ENCODE results near the gene GOLGA8T.
"Not testable (repeated sequence)": the region's sequence is repeated elsewhere in the genome, so short reads cannot be mapped to it uniquely, and the experiment has no call there.

GOLGA8T gene, protein sequence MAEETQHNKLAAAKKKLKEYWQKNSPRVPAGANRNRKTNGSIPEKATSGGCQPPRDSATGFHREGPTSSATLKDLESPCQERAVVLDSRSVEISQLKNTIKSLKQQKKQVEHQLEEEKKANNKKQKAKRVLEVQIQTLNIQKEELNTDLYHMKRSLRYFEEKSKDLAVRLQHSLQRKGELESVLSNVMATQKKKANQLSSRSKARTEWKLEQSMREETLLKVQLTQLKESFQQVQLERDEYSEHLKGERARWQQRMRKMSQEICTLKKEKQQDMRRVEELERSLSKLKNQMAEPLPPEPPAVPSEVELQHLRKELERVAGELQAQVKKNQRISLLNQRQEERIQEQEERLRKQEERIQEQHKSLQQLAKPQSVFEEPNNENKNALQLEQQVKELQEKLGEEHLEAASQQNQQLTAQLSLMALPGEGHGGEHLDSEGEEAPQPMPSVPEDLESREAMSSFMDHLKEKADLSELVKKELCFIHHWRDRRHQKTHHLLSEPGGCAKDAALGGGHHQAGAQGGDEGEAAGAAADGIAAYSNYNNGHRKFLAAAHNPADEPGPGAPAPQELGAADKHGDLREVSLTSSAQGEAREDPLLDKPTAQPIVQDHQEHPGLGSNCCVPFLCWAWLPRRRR

DNA sequence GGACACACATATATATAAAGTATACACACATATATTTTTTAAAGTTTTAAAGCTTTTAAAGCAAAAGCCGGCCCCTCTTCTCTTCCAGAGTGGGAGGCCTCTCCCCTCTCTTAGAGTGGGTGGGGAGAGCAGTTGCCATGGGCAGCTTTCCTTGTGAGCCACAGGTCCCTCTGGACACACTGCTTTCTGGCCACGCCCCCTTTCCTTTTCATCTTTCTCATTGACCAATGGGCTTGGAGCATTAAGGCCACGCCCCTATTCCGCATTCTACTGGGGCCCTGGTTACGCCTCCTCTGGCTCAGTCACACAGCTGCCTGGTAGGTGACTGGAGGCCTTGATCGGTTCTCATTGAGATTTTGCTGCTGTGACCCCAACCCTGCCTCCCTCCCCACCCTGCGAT, at the start of gene GOLGA8T:
Gene GOLGA8T, plus strand, starts transcription at position 301 of the 400 bp plus-strand sequence. Its CDS starts 98 bp downstream, at position 399.
- DNase-seq (ENCODE audit: low read depth in 2 of 2, low spot score in 1 of 2), result not testable (repeated sequence)

DNA sequence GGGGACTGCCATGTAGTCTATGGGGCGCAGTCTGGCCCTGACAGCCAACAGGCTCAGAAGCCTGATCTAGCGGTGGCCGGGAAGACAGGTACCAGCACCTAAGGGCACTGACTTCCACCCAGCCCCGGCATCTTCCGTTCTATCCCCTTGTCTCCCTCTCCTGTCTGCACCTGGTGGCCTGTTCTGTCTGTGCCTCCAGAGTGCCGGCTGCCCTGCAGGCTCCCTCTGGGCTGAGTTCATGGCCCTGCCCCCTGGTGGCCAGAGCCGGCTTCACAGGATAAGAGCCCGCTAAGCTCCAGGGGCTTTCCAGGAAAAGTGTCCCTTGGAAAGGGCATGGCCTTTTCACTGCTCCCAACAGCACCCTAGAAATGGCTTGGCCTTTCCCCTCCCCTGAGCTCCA, 37.0 kb upstream of the GOLGA8T start:
- not testable (repeated sequence) for DNase-seq (ENCODE audit: low read depth in 2 of 2, low spot score in 1 of 2)

DNA sequence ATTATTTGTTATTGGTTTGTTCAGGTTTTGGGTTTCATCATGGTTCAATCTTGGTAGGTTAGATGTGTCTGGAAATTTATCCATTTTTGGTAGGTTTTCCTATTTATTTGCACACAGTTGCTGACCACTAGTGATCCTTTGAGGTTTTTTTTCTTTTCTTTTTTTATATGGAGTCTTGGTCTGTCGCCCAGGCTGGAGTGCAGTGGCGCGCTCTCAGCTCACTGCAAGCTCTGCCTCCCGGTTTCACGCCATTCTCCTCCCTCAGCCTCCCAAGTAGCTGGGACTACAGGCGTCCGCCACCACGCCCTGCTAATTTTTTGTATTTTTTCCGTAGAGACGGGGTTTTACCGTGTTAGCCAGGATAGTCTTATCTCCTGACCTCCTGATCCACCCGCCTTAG, 32.0 kb upstream of the GOLGA8T start:
- DNase-seq (ENCODE audit: low read depth in 2 of 2, low spot score in 1 of 2), result not testable (repeated sequence)

DNA sequence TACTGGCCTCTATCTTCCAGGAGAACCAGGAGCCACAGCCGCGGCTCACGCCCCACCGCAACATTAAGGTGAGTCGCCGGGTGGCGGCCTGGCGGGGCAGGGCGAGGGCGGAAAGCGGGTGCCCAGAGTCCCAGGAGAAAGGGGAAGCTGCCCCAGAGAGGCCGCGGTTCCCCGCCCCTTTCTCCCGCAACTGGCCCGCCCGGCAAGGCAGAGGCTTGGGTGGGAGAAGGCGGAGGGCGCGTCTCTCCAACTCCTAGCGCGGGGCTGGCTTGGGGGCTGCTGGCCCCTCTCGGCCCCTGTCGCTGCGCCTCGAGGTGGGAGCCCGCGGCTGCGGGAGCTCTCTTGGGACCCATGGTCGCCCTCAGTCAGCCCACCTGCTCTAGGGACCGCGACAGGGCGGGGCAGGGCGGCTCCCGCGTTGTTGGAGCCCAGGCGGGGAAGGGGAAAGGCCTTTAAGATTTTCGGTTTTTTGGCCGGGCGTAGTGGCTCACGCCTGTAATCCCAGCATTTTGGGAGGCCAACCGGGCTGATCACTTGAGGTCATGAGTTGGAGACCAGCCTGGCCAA, 30.8 kb upstream of the GOLGA8T start:
- DNase-seq (ENCODE audit: low read depth in 2 of 2, low spot score in 1 of 2), result not testable (repeated sequence)

DNA sequence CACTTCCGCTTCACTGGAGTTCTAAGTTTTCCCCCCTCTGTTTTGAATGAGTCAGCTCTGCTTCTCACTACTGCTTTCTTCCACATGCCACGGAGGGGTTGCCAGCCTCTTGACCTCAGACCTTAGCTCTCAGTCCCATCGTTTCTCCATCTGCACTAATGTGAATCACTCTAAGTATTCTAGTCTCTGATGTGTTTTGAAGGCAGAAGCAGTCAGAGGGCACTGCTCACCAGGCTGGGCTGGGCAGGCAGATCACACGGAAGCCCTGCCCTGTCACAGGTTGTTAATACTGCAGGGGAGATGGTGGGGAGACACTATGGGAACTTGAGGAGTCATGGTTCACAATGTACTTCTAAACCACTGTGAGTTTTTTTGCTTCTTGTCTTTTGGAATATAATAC, 24.3 kb upstream of the GOLGA8T start:
- DNase-seq (ENCODE audit: low read depth in 2 of 2, low spot score in 1 of 2), result not testable (repeated sequence)

DNA sequence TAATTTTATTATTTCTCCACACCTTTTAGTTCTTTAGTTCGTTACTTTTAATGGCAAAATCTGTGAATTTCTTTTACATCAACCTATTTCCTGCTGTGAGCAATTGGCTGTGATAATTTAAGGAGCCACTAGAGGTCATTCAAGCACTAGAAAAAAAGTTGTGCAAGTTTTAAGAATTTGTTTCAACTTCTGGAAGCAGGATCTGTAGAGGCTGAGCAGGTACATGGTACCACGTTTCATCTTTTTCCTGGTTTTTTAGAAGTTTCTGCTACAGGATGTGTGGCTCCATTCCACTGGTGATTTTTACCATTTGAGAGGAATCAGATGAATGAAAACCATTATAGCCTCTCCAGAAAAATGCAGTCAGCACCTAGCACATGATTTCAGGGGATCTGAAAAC, 4.8 kb upstream of the GOLGA8T start:
- not testable (repeated sequence) for DNase-seq (ENCODE audit: low read depth in 2 of 2, low spot score in 1 of 2)

DNA sequence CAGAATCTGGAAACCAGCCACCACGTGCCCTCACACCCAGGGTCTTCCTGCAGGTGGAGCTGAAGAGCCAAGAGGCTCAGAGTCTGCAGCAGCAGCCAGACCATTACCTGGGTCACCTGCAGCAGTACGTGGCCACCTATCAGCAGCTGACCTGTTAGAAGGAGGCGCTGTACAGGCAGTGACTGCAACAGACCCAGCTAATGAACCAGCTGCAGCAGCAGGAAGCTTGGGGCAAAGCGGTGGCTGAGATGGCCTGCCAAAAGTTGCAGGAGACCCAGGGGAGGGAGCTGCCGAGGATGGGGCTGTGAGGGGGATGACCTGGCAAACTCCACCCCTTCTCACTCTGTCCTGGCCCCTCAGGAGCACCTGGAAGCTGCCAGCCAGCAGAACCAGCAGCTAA, 8.4 kb downstream of the GOLGA8T start:
- not testable (repeated sequence) for DNase-seq (ENCODE audit: low read depth in 2 of 2, low spot score in 1 of 2)

DNA sequence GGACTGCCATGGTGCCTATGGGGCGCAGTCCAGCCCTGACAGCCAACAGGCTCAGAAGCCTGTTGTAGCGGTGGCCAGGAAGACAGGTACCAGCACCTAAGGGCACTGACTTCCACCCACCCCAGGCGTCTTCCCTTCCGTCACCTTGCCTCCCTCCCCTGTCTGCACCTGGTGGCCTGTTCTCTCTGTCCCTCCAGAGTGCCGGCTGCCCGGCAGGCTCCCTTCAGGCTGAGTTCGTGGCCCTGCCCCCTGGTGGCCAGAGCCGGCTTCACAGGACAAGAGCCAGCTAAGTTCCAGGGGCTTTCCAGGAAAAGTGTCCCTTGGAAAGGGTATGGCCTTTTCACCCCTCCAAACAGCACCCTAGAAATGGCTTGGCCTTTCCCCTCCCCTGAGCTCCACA, 15.0 kb downstream of the GOLGA8T start:
- not testable (repeated sequence) for DNase-seq (ENCODE audit: low read depth in 2 of 2, low spot score in 1 of 2)

DNA sequence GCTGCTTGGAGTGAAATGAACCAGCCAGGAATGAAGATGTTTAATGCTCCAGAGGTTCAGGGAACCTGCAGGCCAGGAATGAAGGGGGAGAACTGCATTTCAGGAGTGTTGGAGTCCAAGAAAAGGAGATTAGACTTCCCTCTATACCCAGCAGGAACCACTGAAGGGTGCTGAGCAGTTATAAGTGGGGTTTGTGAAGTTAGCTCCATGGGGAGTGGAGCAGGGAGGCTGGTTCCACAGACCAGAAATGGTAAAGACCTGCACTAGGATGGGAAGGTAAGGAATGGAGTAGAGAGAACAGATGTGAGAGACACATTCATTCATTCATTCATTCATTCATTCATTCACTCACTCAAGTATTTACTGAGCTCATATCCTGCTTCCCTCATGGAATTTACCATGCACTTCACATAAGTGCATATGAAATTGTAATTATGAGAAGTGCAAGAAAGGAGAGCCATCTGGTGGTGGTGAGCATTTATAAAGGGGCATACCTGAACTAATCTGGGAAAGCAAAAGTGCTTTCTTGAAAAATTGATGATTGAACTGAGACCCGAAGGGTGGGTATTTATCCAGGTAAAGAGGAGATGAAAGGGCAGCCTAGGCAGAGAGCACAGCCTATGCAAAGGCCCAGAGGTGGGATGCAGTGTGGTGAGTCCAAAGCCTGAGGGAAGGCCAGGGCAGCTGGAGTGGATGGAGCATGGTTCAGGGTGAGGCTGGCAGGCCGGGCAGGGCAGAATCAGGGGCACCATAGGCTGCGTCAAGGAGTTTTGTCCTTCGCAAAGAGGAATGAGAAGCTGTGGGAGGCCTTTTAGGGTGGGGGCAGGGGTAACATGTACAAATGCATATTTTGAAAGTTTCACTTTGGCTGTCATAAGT, 27.9 kb downstream of the GOLGA8T start:
- not testable (repeated sequence) for DNase-seq (ENCODE audit: low read depth in 2 of 2, low spot score in 1 of 2)

DNA sequence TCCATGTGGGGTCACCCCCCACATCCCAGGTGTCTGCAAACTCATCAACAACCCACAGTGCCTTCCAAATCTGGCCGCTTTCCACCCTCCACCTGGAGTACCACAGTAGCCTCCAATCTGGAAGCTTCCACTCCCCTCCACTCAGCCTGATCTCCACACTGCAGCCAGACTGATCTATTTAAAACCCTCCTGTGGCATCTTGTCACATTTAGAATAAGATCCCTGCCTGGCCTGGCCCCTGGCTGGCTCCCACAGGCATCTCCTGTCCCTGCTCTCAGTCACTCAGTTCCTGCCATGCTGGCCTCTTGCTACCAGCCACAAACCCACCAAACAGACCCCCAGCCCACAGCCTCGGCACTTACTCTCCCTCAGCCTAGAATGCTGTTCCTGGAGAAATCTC, 28.9 kb downstream of the GOLGA8T start:
- DNase-seq (ENCODE audit: low read depth in 2 of 2, low spot score in 1 of 2), result not testable (repeated sequence)

DNA sequence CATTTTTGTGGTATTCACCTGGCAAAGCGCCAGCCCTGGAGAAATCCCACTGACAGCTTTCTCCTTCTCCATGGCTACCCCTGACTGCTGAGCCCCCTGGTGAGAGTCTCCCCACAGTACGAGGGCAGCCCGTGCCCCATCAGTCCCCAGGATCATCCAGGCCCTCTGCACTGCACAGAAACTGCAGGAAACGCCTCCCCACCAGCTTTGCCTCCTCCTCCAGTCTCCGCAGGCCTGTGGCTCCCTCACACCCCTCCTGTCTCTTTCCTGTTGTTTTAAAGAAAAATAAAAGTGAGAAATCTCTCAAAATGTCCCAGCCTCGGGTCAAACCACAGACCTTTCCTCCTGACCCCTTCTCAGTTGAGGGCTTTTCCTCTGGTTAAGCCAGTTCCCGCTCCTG, 29.4 kb downstream of the GOLGA8T start:
- not testable (repeated sequence) for DNase-seq (ENCODE audit: low read depth in 2 of 2, low spot score in 1 of 2)

DNA sequence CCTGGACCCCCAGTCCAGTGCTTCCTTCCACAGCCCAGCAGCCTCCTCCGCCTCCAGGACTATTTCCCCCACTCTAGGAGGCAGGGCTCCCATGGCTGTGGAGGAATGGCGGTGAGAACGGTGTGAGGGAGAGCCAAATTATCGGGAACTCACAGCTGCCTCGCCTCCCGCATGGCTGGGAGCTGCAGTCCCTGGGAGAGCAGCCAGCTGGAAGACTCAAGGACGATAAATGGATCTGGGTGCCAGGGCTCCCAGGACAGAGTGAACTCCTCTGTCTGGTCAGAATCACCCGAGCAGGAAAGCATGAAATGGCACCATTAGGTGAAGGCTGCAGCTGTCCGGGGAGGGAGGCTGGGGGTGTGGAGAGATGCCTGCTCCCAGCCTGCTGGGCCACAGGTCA, 32.6 kb downstream of the GOLGA8T start:
- not testable (repeated sequence) for DNase-seq (ENCODE audit: low read depth in 2 of 2, low spot score in 1 of 2)

DNA sequence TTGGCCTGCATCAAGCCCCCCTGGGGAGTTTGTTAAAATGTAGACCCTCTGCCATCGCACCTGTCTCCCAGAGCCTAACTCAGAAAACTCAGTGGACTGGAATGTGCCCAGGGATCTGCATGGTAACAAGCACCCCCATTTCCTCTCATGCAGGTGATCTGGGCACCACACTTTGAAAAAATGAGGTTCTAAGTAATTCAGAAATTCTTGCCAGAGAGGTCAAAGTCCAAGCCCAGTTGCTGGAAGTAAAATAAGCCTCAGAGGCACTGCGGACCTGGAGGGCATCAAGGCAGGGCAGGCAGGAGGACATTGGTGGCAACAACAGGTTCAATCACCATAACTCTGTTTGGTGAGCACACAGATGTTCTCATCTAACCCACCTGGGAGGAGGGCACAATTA, 33.0 kb downstream of the GOLGA8T start:
- not testable (repeated sequence) for DNase-seq (ENCODE audit: low read depth in 2 of 2, low spot score in 1 of 2)

DNA sequence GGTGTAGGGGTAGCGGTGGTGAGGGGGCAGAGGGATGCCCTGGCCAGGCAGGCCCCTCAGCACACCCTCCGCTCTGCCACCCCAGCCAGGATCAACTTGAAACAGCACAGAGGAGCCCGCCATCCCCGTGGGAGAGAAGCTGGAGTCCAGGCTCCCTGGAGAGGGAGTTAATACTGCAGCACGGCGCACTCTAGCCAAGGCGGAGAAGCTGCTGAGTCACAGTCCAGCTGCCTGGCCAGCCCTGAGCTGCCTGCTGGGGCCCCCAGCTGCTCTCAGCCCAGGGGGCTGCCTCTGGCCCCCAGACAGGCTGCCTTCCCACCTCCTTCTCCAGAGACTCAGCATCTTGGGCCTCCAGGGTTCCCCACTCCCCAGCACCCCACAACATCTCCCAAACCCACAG, 36.6 kb downstream of the GOLGA8T start:
- not testable (repeated sequence) for DNase-seq (ENCODE audit: low read depth in 2 of 2, low spot score in 1 of 2)

DNA sequence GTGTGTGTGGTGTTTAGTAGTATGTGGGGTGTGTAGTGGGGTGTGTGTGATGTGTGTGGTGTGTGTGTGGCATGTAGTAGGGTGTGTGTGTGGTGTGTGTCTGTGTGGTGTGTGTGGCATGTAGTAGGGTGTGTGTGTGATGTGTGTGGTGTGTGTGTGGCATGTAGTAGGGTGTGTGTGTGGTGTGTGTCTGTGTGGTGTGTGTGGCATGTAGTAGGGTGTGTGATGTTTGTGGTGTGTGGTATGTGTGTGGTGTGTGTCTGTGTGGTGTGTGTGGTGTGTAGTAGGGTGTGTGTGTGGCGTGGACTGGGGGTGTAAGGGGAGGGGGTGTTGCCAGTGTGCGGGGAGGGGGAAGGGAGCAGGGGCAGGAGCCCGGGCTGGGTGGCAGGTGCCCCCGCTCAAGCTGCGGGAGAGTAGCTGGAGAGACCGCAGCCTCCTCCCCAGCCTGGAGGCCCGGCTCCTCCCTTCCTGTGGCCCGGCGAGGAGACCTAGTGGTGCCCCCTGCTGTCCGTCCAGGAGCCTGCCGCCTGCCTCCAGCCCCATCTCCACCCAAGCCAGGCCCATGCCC, 38.3 kb downstream of the GOLGA8T start:
- DNase-seq (ENCODE audit: low read depth in 2 of 2, low spot score in 1 of 2), result peak in 1 of 2 donors; percentile 40

DNA sequence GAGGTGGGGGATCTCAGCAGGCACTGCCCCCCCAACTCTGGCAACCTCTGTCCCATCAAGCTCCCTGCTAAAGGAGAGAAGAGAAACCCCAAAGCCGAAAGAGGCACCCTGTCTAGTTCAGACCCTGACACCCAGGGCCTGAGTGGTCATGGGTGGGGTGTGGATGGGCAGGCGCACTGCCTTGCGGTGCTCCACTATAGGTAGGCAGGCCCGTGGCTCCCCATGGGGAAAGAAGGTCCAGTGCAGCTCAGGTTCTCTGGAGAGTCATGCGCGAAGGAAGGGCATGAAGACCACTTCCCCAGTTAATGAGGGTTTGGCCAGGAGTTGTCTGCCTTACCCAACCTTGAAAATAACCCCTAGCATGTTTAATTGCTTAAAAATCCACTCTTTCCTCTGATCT, 40.4 kb downstream of the GOLGA8T start:
- DNase-seq (ENCODE audit: low read depth in 2 of 2, low spot score in 1 of 2), result not testable (repeated sequence)

DNA sequence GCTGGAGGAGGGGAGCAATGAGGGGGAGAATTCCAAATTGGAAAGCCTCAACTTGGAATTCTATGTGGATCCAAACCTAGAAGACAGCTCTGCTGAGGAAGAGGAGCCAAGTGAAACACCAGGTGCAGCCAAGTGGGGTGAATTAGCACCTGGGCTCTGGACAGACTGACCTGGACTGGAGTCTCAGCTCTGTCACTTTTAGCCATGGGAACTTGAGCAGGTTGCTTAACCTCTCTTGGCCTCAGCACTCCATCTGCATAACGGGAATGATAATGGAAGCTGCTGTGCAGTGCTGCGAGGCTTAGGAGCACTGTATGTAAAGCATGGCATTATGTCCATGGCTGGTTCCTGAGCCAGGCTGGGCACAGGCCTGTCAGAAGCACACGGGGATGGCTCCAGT, 41.8 kb downstream of the GOLGA8T start:
- not testable (repeated sequence) for DNase-seq (ENCODE audit: low read depth in 2 of 2, low spot score in 1 of 2)

DNA sequence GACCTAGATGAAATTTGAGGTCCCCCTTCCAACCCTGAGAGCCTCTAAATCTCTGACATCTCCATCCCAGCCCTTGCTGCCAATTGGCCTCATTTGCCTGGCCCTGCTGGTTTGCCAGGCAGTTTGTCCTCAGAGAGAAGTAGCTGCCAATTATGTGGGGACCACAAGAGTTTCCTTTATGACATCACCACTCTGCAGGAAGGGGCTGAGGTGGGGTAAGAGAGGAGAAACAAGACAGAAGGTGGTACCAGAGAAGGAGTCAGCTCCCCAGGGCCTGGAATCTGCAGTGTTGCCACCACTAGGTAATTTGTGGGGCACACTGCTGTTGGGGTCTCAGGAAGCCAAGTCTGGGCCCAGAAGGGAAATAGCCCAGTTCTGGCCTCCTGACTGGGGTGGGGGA, 45.0 kb downstream of the GOLGA8T start:
- not testable (repeated sequence) for DNase-seq (ENCODE audit: low read depth in 2 of 2, low spot score in 1 of 2)

DNA sequence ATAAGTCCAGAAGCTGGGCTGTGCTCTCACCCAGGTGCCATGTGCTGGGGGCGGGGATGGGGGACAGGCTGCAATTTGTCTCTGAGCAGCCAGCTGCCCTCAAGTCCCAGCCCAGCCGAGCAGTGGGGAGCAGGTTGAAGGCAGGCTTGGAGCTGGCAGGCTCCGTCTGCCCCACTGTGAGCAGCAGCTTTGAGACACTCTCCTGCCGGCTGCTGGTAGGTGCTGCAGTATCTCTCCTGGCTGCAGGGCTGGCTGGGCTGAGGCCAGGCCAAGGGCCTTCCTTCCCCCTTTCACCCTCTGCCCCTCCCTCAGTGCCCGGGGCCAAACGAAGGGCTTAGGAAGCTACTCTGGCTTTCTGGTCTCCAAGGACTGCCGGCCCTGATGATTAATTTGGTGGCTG, 50.6 kb downstream of the GOLGA8T start:
- DNase-seq (ENCODE audit: low read depth in 2 of 2, low spot score in 1 of 2), result not testable (repeated sequence)

DNA sequence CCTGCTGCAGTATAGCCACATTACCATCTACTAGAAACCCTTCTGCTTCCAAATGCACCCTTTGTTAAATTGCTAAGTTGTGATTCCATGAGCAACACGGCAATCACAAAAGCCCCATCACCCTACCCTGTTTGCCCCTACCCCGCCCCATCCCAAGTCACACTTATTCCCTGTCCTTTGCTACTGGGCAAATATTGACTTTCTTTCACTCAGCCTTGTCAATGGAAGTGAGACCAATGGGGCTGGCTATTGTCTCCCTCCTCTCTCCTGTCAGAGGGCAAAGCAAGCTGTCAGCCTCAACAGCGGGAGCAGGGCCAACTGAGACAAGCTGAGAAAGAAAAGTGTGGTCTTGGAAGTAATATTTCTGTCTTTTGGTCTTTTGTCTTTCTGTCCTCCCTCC, 52.6 kb downstream of the GOLGA8T start:
- not testable (repeated sequence) for DNase-seq (ENCODE audit: low read depth in 2 of 2, low spot score in 1 of 2)

DNA sequence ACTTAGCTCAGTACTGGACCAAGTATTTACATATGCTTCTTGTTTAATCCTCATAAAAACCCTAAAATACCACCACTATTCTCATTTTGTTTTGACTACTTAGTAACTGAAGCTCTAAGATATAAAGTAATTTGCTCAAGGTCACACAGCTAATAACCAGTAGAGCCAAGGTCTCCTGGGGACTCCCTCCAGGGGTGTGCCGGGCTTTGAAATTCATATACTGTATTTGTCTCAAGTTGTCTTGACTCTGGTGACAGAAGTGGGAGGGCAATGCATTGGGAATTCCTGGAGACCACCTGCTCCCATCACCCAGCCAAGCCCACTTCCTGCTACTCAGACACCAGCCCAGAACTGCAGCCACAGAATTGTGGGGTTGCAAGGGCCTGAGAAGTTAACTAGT, 54.9 kb downstream of the GOLGA8T start:
- not testable (repeated sequence) for DNase-seq (ENCODE audit: low read depth in 2 of 2, low spot score in 1 of 2)

All from stimulated activated CD8-positive, alpha-beta memory T cell treated with anti-CD3 and anti-CD28 coated beads, Interleukin-4, amount 100 ng/mL, for 4 hours (primary cell).